Measurements from ENCODE around the gene TFAP2B.

Gene TFAP2B

GRCh38 chr6:50818673-50819072 lies at the start of gene TFAP2B:
TSS of gene TFAP2B (plus strand) at chr6:50818871. CDS start at chr6:50818892, 21 bp downstream.
- no peak for DNase-seq (ENCODE audit: low read depth)

- DNase-seq (ENCODE audit: low read depth): no peak
These were observed 40.0 kb upstream of the TFAP2B start for GRCh38 chr6:50778696-50779095.

GRCh38 chr6:50780382-50780781 lies 38.3 kb upstream of the TFAP2B start:
- DNase-seq (ENCODE audit: low read depth): no peak

- DNase-seq (ENCODE audit: low read depth): no peak
These were observed 32.8 kb upstream of the TFAP2B start for GRCh38 chr6:50785921-50786320.

GRCh38 chr6:50791900-50792508 lies 26.7 kb upstream of the TFAP2B start:
- peak; percentile 23 for DNase-seq (ENCODE audit: low read depth)

GRCh38 chr6:50792771-50793170 lies 25.9 kb upstream of the TFAP2B start:
- DNase-seq (ENCODE audit: low read depth): no peak

- no peak for DNase-seq (ENCODE audit: low read depth)
These were observed 23.1 kb upstream of the TFAP2B start for GRCh38 chr6:50795574-50795973.

- DNase-seq (ENCODE audit: low read depth): no peak
These were observed 14.4 kb upstream of the TFAP2B start for GRCh38 chr6:50804283-50804682.

GRCh38 chr6:50807035-50807434 lies 11.6 kb upstream of the TFAP2B start:
- DNase-seq (ENCODE audit: low read depth): no peak

- DNase-seq (ENCODE audit: low read depth): peak; percentile 24
These were observed 3.1 kb upstream of the TFAP2B start for GRCh38 chr6:50815436-50816114.

GRCh38 chr6:50816115-50816675 lies 2.5 kb upstream of the TFAP2B start:
- peak; percentile 55 for DNase-seq (ENCODE audit: low read depth)

GRCh38 chr6:50816947-50817645 lies 1.6 kb upstream of the TFAP2B start:
- DNase-seq (ENCODE audit: low read depth): no peak

- DNase-seq (ENCODE audit: low read depth): no peak
These were observed 1.1 kb upstream of the TFAP2B start for GRCh38 chr6:50817646-50817950.

- no peak for DNase-seq (ENCODE audit: low read depth)
These were observed 651 bp upstream of the TFAP2B start for GRCh38 chr6:50818020-50818419.

GRCh38 chr6:50819466-50819903 lies 814 bp downstream of the TFAP2B start:
- DNase-seq (ENCODE audit: low read depth): no peak

GRCh38 chr6:50819904-50820868 lies 1.5 kb downstream of the TFAP2B start:
- DNase-seq (ENCODE audit: low read depth): no peak

- DNase-seq (ENCODE audit: low read depth): no peak
These were observed 2.2 kb downstream of the TFAP2B start for GRCh38 chr6:50820869-50821264.

GRCh38 chr6:50821441-50822077 lies 2.9 kb downstream of the TFAP2B start:
- no peak for DNase-seq (ENCODE audit: low read depth)

GRCh38 chr6:50822078-50822476 lies 3.4 kb downstream of the TFAP2B start:
- DNase-seq (ENCODE audit: low read depth): no peak

- no peak for DNase-seq (ENCODE audit: low read depth)
These were observed 4.6 kb downstream of the TFAP2B start for GRCh38 chr6:50823094-50823920.

- DNase-seq (ENCODE audit: low read depth): no peak
These were observed 5.9 kb downstream of the TFAP2B start for GRCh38 chr6:50824552-50824951.
